ENCODE results near the gene VAMP2.

DNA sequence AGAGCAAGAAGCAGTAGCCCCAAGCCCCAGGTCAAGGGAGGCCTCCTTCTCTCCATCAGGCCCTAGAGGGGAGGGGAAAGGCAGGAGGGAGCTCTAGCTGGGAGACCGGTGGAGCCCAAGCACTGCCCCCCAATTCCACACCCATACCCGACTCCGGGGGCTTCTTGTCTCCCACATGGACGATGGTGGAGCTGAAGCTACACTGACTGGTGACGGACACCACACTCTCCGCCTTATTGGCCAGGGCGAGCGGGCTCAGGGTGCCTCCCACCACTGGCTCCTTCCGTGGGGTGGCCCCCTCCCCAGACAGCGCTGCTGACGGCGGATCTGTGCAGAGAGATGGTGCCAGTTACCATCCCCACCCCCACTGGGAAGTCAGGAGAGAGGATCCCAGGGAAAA, 16.9 kb downstream of the VAMP2 start:
- TF ChIP-seq, protein P1, sequence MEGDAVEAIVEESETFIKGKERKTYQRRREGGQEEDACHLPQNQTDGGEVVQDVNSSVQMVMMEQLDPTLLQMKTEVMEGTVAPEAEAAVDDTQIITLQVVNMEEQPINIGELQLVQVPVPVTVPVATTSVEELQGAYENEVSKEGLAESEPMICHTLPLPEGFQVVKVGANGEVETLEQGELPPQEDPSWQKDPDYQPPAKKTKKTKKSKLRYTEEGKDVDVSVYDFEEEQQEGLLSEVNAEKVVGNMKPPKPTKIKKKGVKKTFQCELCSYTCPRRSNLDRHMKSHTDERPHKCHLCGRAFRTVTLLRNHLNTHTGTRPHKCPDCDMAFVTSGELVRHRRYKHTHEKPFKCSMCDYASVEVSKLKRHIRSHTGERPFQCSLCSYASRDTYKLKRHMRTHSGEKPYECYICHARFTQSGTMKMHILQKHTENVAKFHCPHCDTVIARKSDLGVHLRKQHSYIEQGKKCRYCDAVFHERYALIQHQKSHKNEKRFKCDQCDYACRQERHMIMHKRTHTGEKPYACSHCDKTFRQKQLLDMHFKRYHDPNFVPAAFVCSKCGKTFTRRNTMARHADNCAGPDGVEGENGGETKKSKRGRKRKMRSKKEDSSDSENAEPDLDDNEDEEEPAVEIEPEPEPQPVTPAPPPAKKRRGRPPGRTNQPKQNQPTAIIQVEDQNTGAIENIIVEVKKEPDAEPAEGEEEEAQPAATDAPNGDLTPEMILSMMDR (conservative IDR thresholded peaks at IDR 0.05; ENCODE audit: low read depth, low read length): no peak
- TF ChIP-seq RAD21 (IDR thresholded peaks at IDR 0.05; ENCODE audit: low read length) (no peak), POLR2A (IDR thresholded peaks at IDR 0.05; ENCODE audit: low read depth, low read length) (no peak), MXI1 (IDR thresholded peaks at IDR 0.05; ENCODE audit: borderline replicate concordance, low read depth, low read length) (no peak), NFE2L2 (IDR thresholded peaks at IDR 0.05; ENCODE audit: low read depth, low read length) (no peak), CEBPB (IDR thresholded peaks at IDR 0.05; ENCODE audit: low read depth, low read length) (no peak), RFX5 (IDR thresholded peaks at IDR 0.05; ENCODE audit: low read depth, low read length) (no peak), SMC3 (IDR thresholded peaks at IDR 0.05; ENCODE audit: low read depth, low read length) (no peak), FOS (IDR thresholded peaks at IDR 0.05; ENCODE audit: low read depth, low read length) (no peak), BHLHE40 (IDR thresholded peaks at IDR 0.05; ENCODE audit: low read depth, low read length) (no peak)
- TF ChIP-seq, protein P2, sequence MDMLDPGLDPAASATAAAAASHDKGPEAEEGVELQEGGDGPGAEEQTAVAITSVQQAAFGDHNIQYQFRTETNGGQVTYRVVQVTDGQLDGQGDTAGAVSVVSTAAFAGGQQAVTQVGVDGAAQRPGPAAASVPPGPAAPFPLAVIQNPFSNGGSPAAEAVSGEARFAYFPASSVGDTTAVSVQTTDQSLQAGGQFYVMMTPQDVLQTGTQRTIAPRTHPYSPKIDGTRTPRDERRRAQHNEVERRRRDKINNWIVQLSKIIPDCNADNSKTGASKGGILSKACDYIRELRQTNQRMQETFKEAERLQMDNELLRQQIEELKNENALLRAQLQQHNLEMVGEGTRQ (IDR thresholded peaks at IDR 0.05; ENCODE audit: low read depth, low read length): no peak
- TF ChIP-seq, protein P3, sequence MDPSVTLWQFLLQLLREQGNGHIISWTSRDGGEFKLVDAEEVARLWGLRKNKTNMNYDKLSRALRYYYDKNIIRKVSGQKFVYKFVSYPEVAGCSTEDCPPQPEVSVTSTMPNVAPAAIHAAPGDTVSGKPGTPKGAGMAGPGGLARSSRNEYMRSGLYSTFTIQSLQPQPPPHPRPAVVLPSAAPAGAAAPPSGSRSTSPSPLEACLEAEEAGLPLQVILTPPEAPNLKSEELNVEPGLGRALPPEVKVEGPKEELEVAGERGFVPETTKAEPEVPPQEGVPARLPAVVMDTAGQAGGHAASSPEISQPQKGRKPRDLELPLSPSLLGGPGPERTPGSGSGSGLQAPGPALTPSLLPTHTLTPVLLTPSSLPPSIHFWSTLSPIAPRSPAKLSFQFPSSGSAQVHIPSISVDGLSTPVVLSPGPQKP (IDR thresholded peaks at IDR 0.05; ENCODE audit: borderline replicate concordance, low read depth, low read length): no peak
